HG03139 (cell line): ENCODE measurements around the gene PRMT2.
A peak's percentile ranks its signal among the peaks of the same experiment; 100 is the strongest.
"Not testable (repeated sequence)": the region's sequence is repeated elsewhere in the genome, so short reads cannot be mapped to it uniquely, and the experiment has no call there.

Source experiments
- ATAC-seq: cut with Tn5 transposase; IDR thresholded peaks from one replicate; pipeline ENCODE4 v1.9.1; 2021; ENCODE audit not compliant: unreplicated experiment

The PRMT2 gene

DNA sequence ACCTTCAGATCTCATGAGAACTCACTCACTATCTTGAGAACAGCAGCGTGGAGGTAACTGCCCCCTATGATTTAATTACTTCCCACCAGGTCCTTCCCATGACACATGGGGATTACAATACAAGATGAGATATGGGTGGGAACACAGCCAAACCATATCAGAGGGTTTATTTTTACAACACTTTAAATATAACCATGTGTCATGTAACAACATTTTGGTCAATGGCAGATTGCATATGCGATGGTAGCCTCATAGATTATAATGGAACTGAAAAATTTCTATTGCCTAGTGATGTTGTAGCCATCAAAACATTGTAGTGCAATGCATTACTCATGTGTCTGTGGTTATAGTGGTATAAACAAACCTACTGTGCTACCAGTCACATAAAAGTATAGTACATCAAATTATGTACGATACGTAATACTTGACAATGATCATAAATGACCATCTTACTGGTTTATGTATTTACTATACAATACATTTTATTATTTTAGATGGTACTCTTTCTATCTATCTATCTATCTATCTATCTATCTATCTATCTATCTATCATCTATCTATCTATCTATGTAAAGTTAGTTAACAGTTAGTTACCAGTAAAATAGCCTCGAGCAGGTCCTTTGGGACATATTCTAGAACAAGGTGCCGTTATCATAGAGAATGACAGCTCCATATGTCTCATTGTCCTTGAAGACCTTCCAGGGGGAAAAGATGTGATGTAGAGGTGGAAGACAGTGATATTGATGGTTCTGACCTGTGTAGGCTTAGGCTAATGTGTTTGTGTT is 18.0 kb upstream of the PRMT2 start:
- ATAC-seq: no peak

GRCh38 chr21:46618738-46619379 is 16.6 kb upstream of the PRMT2 start:
- ATAC-seq: no peak

DNA sequence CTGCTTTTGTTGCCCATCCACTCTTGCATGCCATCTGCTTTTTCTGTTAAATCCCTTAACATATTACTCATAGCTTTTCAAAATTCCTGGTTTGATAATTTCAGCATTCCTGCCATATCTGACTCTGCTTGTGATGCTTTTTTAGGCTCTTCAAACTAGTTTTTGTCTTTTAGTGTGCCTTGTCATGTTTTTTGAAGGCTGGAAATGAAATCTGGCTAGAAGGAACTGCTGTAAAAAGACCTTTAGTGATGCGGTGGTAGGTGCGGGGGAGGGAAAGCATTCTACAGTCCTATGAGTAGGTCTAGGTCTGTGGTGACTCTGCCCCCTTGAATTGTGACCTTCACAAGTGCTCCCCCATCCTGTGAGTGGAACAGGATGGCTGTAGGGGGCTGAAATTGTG is 15.6 kb upstream of the PRMT2 start:
- ATAC-seq: no peak

- no peak for ATAC-seq
Observed at GRCh38 chr21:46620846-46621245, 14.6 kb upstream of the PRMT2 start.

- no peak for ATAC-seq
Observed at GRCh38 chr21:46621457-46622182, 13.9 kb upstream of the PRMT2 start.

DNA sequence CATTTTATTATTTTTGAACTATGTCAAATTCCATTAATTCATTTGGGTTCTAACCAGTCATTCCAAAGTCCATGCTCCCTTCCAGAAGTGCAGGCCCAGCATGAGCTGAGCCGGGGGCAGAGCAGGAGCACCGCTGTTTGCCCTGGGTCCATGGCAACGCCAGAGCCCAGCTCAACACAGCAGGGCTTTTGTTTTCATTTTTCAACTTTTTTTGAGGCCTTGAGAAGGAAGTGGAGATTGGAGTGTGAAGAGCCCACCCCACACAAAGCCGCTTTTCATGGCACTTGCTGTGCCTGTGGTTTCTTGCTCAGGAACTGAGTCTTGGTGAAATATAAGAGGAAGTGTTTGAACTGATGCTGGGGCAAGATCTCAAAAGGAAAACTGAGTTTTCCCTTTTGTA is 13.2 kb upstream of the PRMT2 start:
- ATAC-seq: no peak

- ATAC-seq: no peak
Observed at GRCh38 chr21:46624050-46624449, 11.4 kb upstream of the PRMT2 start.

GRCh38 chr21:46625759-46626158 is 9.7 kb upstream of the PRMT2 start:
- ATAC-seq: no peak

GRCh38 chr21:46626536-46626935 is 8.9 kb upstream of the PRMT2 start:
- ATAC-seq: no peak

DNA sequence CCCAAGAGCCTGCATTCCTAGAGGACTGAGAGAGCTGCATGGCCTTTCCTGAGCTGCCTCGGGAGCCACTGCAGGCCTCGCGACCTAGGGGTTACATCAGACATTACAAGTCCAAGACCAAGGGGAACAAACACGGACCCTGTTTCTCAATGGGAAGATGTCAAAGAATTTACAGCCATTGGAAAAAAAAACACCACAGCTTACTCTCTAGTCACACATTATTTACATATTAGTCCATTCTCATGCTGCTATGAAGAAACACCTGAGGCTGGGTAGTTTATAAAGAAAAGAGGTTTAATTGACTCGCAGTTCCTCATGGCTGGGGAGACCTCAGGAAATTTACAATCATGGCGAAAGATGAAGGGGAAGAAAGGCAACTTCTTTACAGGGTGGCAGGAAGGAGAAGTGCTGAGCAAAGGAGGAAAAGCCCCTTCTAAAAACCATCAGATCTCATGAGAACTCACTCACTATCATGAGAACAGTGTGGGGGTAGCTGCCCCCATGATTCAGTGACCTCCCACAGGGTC is 8.4 kb upstream of the PRMT2 start:
- ATAC-seq: no peak

GRCh38 chr21:46627726-46628125 is 7.7 kb upstream of the PRMT2 start:
- no peak for ATAC-seq

- no peak for ATAC-seq
Observed at GRCh38 chr21:46628868-46629267, 6.6 kb upstream of the PRMT2 start.

DNA sequence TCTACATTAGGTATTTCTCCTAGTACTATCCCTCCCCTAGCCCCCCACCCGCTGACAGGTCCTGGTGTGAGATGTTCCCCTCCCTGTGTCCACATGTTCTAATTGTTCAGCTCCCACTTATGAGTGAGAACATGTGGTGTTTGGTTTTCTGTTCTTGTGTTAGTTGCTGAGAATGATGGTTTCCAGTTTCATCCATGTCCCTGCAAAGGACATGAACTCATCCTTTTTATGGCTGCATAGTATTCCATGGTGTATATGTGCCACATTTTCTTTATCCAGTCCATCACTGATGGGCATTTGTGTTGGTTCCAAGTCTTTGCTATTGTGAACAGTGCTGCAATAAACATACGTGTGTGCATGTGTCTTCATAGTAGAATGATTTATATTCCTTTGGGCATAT is 4.6 kb upstream of the PRMT2 start:
- ATAC-seq: not testable (repeated sequence)

GRCh38 chr21:46633566-46633965 is 1.9 kb upstream of the PRMT2 start:
- no peak for ATAC-seq

GRCh38 chr21:46634427-46634826 is 1.0 kb upstream of the PRMT2 start:
- no peak for ATAC-seq

GRCh38 chr21:46634966-46635323 is 529 bp upstream of the PRMT2 start:
- peak; percentile 30 for ATAC-seq

- no peak for ATAC-seq
Observed at GRCh38 chr21:46636181-46636512, 673 bp downstream of the PRMT2 start.

DNA sequence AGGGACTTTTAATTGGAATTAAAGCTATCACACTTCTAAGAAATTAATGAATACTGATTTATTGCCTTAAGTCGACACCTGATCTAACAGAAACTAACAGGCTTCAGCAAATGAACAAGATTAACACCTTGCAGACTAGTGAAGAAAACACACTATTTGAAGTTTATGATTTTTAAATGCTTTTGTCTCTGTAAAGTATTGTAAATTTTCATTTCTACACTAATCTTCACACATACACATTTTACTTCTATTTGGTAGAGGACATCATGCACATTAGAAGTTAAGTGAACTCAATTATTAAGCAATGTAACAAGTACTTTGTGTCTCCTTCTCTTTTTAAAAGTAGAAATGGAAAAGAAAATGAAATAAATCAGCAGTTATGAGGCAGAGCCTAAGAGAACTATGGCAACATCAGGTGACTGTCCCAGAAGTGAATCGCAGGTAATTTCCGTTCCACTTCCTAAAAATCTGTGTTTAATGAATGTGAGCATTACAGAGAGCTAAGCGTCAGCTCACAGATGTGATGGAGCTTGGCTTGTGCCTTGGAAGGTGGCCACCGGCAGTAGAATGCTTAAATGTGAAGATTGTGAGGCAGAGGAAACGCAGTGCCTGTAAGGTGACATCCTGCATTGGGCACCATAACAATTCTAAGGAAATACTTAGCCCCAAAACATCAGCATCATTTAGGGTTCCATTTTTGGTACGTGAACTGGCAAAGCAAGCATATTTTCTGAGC is 1.2 kb downstream of the PRMT2 start:
- no peak for ATAC-seq

- no peak for ATAC-seq
Observed at GRCh38 chr21:46637952-46638746, 2.7 kb downstream of the PRMT2 start.
